GM12891 (cell line): Measurements from ENCODE around the gene P4HB.

Experiments
- POLR2A ChIP-seq: IDR thresholded peaks from 2 replicates; pipeline ENCODE4 v1.6.1; 2011; ENCODE audit warnings: low read depth, low read length, control low read depth
- SPI1 ChIP-seq: IDR thresholded peaks from 2 replicates; pipeline ENCODE4 v1.6.1; 2011; ENCODE audit warnings: low read depth, low read length, control low read depth

- no peak for TF ChIP-seq SPI1
- no peak for TF ChIP-seq POLR2A
These were observed 18.5 kb downstream of the P4HB start for GRCh38 chr17:81841866-81842265.
